DMS114 treated with DMSO at 0.1 percent for 48 hours (cell line): Measurements from ENCODE around the gene PRKCE.

Source experiments
- DNase-seq: peaks from one replicate; lab custom pipeline; 2025; ENCODE audit not compliant: unreplicated experiment; lab: John Stamatoyannopoulos, UW

Gene PRKCE

GRCh38 chr2:46157966-46158310, 506.5 kb downstream of the PRKCE start:
- no peak for DNase-seq

DNA sequence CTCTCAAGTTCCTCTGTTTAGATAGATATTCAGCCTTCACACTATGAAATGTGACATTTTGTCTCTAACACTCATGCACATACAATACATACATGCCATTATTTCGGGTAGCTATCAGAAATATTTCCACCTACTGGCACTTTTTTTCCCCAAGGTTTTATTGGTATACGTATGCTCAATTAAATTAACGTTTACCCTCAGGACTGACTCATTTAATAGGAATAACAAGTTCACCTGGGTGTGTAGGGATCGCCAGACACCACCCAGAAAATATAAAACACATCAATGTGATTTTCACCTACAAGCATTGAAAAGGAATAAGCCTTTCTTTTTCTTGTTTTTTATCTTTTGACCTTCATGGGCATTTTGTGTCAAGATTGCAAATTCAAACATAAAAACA, 507.2 kb downstream of the PRKCE start:
- DNase-seq: no peak

DNA sequence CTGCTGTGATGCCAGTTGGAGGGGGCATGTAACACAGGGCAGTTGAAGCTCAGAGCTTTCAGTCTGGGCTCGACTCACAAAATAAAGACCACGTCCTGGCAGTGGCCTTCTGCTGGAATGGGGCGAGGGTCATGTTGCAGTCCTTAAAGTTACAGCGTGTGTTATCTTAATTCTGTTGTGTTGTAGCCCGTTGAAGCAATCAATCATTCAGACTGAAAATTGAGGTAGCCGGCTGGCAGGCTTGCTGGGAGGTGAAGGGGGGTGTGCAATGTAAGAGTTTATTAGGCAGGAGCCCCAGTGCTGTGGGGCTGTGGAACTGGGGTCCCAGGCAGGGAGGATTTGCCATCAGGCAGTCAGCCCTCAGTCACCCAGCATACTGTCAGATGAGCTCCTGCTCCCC, 508.9 kb downstream of the PRKCE start:
- DNase-seq: no peak

DNA sequence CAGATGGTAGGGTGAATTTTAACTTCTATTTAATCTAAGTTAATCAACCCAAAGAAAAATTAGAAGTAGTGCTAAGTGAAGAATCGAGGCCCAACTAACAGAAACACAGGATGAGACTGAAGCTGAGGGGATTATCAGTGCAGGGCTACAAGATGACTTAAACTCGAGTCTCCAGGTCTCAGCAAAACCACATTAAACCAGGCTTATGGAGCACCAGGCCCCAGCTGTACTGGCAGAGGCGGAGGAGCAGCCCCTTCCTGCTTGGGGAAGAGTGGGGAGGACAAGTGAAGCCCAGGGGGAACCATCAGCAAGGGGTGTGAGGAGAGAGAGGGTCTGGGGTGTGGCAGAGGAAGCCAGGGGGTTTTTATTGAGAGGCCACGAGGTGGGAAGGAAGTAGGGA, 509.8 kb downstream of the PRKCE start:
- DNase-seq: no peak

DNA sequence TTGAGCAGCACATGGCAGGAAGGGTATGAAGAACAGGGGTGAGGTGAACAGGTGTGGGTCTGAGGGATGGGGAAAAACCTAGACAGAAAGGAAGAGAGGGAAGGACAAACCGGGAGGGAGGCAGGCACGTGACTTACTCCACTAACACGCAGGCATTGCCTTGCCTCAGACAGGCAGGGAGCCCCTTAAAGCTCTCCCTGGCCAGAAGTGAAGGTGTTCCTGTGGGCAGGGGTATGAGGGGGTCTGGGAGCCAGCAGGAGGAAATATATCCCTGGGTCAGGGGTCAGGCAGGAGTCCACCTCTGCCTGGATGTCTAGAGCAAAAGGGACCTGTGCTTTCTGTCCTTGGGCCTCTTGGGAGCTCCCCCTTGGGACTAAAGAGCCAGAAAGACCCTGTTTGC, 510.4 kb downstream of the PRKCE start:
- no peak for DNase-seq

- no peak for DNase-seq
Measured at GRCh38 chr2:46162329-46163097, 511.0 kb downstream of the PRKCE start.

- DNase-seq: no peak
Measured at GRCh38 chr2:46163098-46163430, 511.6 kb downstream of the PRKCE start.

DNA sequence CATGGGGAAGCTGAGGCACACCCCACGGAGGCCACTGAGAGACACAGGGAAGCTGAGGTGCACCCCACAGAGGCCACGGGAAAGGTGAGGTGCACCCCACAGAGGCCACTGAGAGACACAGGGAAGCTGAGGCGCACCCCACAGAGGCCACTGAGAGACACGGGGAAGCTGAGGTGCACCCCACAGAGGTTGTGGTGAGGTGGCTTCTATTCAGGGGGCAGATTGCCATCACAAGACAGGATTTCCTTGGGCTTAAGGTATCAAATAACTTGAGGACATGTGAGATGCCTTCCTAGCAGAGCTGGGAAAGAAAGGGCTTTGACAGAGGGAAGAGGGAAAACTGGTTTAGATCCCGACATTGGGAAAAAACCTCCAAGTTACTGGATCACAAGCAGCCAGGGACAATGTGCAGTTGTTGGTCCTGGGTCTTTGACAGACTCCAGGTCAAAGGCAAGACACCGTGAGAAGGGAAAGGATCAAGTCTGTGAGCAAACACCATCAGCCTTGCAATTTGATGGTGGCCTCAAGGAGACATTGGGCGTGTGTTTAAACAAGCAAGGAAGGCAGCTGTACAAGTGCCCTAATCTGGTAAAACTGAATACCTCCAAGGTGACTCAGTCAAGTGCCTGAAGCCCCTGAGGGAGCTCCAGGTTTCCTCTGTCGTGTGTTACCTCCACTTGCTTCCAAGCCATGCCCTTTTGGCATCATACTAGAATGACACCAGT, 512.5 kb downstream of the PRKCE start:
- no peak for DNase-seq

GRCh38 chr2:46164529-46165301, 513.2 kb downstream of the PRKCE start:
- no peak for DNase-seq

GRCh38 chr2:46165916-46166315, 514.4 kb downstream of the PRKCE start:
- no peak for DNase-seq

DNA sequence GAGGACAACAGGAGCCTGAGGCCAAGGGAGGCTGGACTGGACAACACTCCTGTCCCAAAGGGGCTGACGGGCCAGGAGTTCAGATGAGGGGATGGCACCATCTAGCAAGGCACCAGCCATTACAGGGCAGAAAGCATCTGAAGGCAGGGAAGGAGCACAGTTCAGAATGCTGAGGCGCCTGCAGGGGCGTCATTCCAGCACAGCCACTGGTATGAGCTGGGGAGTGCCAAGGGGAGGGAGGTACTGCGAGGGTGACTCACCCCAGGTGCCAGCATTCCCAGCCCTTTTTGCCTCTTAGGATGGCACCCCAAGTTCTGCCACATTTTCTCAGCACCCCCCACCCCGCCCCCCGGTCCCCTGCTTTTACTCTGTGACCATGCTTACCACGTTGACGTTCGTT, 515.9 kb downstream of the PRKCE start:
- no peak for DNase-seq

- DNase-seq: no peak
Measured at GRCh38 chr2:46167924-46168323, 516.4 kb downstream of the PRKCE start.

- no peak for DNase-seq
Measured at GRCh38 chr2:46169467-46169866, 518.0 kb downstream of the PRKCE start.

DNA sequence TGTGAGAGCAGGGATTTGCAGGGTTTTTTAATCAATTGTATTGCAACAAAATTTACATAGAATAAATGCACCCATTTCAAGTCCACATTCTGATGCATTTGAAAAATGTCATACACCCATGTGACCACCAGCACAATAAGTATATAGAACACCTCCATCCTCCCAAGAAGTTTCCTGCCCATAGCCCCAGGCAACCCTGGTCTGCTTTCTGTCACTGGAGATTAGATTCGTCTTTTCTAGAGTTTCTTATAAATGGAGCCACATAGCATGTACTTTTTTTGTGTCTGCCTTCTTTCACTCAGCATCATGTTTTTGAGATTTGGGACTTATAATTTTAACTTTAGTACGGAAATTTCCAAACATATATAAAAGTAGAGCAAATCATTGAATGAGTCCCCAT, 518.6 kb downstream of the PRKCE start:
- no peak for DNase-seq

DNA sequence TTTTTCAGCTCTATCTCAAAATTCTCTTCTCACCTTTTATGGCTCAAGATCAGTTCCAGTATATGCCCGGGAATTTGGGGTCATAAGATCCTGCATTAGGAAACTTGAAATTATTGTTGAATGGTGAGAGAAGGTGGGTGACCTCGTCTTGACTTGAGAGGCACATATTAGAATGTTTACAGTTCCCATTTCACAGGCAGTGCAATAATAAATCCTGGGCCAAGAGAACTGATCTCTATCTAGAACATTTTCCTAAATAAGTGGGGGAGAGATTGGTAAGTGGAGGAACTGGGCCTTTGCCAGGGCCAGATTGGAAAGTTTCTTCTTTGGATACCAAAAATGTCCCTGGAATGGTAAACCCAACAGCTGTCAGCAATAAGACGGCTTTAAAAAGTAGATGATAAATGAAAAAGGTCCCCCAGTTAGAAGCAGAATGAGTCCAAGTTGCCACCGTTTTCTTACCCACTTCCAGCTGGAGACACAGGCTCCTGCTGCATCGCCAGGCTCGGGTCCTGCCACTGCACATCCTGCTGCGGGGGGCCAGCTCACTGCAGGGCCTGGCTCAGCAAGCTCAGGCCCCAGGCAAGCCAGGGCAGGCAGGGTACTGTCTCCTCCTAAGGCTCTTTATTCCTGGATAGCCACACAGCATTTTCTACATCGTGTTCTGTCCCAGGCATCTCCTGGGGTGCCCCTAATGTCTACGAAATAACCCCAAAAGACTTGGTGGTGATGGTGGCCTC, 519.3 kb downstream of the PRKCE start:
- no peak for DNase-seq

GRCh38 chr2:46171411-46171953, 520.0 kb downstream of the PRKCE start:
- DNase-seq: no peak

GRCh38 chr2:46171996-46172546, 520.6 kb downstream of the PRKCE start:
- DNase-seq: no peak

- DNase-seq: no peak
Measured at GRCh38 chr2:46173030-46173429, 521.6 kb downstream of the PRKCE start.

DNA sequence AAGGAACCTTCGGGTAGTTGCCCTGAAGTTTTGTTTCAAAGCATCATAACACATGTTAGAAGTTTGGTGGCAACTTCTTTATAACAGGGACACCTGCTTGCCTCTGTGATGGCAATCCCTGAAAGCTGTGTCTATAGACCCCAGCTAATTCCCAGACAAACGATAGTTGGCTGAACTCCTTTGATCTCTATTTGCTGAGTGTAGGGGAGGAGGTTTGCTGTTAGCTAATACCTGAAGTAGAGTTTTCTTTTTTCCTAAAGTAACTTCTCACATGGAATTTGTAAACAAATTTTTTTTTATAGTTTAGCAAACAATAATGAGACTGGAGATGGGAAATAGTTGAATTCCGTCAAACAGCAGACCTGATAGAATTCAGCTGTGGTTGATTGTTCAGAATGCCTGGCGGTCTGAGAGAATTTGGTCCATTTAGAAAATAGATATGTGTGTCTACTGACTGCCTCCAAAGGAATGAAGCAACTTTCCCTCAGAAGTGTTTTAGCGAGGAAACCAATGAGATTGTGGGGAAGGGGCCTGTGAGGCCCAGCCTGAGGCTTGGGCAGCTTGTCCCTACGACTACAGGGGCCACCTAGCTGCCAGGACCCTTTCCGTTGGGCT, 522.3 kb downstream of the PRKCE start:
- DNase-seq: no peak
